LNCaP clone FGC (cell line): Measurements from ENCODE around the gene DNM1.

ENCODE experiments used
- DNase-seq: peaks from one replicate; pipeline ENCODE4 v3.0.0-alpha.2; 2011; ENCODE audit warnings: low read depth
- H3K4me3 ChIP-seq: 2 replicates; pipeline ENCODE4 v1.5.1; 2011; ENCODE audit warnings: mild to moderate bottlenecking, low read depth, low read length, control low read depth
- TF ChIP-seq, protein P1 (sequence below): IDR thresholded peaks from 2 replicates; pipeline ENCODE4 v1.5.1; 2012; ENCODE audit warnings: mild to moderate bottlenecking; ENCODE audit not compliant: control insufficient read depth, insufficient read depth; ENCODE audit errors: extremely low read depth

Gene DNM1

GRCh38 chr9:128213746-128214497 is 10.7 kb downstream of the DNM1 start:
- TF ChIP-seq, protein P1, sequence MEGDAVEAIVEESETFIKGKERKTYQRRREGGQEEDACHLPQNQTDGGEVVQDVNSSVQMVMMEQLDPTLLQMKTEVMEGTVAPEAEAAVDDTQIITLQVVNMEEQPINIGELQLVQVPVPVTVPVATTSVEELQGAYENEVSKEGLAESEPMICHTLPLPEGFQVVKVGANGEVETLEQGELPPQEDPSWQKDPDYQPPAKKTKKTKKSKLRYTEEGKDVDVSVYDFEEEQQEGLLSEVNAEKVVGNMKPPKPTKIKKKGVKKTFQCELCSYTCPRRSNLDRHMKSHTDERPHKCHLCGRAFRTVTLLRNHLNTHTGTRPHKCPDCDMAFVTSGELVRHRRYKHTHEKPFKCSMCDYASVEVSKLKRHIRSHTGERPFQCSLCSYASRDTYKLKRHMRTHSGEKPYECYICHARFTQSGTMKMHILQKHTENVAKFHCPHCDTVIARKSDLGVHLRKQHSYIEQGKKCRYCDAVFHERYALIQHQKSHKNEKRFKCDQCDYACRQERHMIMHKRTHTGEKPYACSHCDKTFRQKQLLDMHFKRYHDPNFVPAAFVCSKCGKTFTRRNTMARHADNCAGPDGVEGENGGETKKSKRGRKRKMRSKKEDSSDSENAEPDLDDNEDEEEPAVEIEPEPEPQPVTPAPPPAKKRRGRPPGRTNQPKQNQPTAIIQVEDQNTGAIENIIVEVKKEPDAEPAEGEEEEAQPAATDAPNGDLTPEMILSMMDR: no peak
- no peak for DNase-seq
- no peak overlapping the region for H3K4me3 ChIP-seq

DNA sequence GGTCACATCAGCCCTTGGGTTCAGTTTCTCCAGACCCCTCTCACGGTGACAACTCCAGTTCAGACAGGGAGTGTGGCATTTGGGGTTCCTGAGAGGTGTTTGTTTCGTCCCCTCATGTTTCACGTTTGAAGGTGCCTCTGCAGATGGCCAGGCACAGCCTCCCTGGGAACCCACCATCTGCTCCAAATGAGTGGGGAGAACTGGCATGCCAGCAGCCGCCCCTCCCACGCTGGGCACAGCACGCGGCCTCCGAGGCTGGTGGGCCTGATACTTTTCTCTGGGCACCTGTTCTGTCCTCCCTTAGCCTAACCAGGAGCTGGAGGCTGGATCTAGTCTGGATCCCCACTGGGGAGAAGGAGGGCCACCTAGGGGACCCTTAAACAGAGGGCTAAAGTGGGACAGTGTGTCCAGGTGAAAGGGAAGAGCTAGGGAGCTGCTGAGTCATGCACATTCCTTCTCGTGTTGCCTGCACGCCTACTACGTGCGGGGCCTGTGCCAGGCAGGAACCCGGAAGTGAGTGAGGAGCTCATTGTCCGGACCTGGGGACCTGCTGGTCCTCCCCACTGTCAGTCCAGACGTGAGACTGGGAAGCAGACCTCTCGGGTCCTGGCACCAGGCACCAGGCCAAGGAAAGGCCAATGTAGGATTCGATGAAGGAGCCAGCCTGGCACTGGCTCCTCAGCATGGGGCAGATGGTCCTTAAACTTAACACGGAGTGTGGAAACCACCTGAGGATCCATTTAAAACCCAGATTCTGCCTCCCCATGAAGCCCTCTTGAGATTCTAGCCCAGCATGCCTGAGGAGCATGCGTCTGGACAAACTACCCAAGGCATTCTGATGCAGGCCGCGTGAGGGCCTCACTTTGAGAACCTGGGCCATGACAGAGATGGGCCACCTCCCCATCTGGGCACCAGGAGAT is 11.7 kb downstream of the DNM1 start:
- H3K4me3 ChIP-seq: no peak overlapping the region
- TF ChIP-seq, protein P1: no peak
- DNase-seq: no peak

DNA sequence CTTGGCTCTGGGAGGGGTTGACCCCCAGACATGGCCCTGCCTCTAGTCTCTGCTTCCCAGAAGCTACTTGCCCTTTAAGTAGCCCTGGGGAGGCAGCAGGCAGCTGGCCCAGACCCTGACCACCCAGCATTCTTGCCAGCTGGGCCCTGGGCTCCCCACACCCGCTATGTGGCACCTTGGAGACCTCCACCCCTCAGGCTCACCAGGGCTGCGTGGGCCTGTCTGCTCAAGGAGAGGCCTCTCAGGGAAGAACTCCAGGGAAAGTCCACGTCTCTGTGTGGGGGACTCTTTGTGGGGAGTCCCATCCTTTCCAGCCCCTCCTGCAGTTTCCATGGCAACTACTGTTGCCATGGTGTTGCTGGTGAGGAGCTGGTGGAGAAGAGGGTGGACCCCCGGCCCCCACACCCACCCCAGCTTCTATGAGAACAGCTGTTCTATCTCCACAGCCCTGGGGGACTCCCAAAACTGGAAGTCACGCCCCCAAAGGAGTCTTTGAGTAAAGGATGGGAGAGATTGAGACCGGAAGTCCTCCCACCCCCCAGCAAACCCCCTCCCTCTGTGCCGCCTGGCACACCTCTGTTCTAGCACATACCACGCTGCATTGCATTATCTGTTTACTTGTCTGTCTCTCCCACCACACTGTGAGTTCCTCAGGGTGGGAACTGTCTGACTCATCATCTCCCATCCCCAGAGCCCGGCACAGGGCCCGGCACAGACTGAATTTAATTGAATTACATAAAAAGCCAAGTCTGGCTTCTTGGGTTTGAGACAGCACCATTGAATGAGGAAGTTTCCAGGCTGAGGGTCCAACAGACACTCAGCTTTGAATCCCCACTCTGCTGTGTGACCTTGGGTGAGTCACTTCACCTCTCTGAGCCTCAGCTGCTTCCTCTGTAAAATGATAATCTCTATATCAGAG is 12.6 kb downstream of the DNM1 start:
- H3K4me3 ChIP-seq: no peak overlapping the region
- TF ChIP-seq, protein P1: no peak
- no peak for DNase-seq

- TF ChIP-seq, protein P1: no peak
- H3K4me3 ChIP-seq: no peak overlapping the region
- no peak for DNase-seq
Observed at GRCh38 chr9:128216781-128217553, 13.8 kb downstream of the DNM1 start.

DNA sequence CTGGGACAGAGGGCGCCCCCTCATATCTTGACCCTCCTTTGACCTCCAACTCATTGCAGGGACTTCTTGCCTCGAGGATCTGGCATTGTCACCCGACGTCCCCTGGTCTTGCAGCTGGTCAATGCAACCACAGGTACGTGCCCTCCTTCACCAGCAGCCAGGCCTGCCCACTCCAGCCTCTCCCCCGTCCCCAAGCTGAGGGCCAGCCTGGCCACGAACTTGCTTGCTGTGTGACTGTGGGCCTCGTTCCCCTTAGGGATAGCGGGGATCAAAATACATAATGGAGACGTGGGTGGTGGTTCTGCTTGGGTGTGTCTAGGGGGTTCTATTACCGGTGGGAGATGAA is 15.0 kb downstream of the DNM1 start:
- TF ChIP-seq, protein P1: no peak
- no peak for DNase-seq
- no peak overlapping the region for H3K4me3 ChIP-seq
